Thoracic aorta (tissue), 2 donors: ENCODE results near the gene THRSP. TPM values are rescaled to one million over a fixed set of nuclear protein-coding genes. Genes with fewer than 3 reads are reported as not detected.

ENCODE experiments used
- ATAC-seq: fragments of 150-250 bp; one replicate; pipeline ENCODE4 v1.8.0; 2017; ENCODE audit warnings: low read depth; ENCODE audit not compliant: insufficient number of reproducible peaks, low FRiP score
- DNase-seq: peaks from one replicate; pipeline ENCODE4 v3.0.0-alpha.2; 2020; ENCODE audit warnings: low spot score
- H3K27ac ChIP-seq, 2 donors: fragments of 200-600 bp; sonication (generic); 1 replicate in 1 of 2; 2 replicates in 1 of 2; pipeline ENCODE4 v1.5.1; 2016; ENCODE audit warnings: mild to moderate bottlenecking in 2 of 2, moderate library complexity in 2 of 2
- H3K27me3 ChIP-seq: fragments of 200-600 bp; sonication (generic); replicated peaks from 2 replicates; pipeline ENCODE4 v1.6.0; 2016; ENCODE audit warnings: mild to moderate bottlenecking; ENCODE audit not compliant: insufficient read depth
- H3K36me3 ChIP-seq: fragments of 200-600 bp; sonication (generic); one replicate; pipeline ENCODE4 v1.5.1; 2016
- H3K4me1 ChIP-seq, 2 donors: fragments of 200-600 bp; sonication (generic); 1 replicate in 1 of 2; 2 replicates in 1 of 2; pipeline versions ENCODE4 v1.5.1 to v1.6.0; 2016; ENCODE audit warnings: low read depth in 2 of 2, mild to moderate bottlenecking in 1 of 2; ENCODE audit not compliant: control insufficient read depth in 1 of 2
- H3K4me3 ChIP-seq: fragments of 200-600 bp; sonication (generic); 2 replicates; pipeline ENCODE4 v1.5.1; 2016; ENCODE audit warnings: mild to moderate bottlenecking
- H3K9me3 ChIP-seq: fragments of 200-600 bp; sonication (generic); 2 replicates; pipeline ENCODE4 v1.5.1; 2016
- CTCF ChIP-seq: fragments of 200-600 bp; sonication (generic); IDR thresholded peaks from one replicate; pipeline ENCODE4 v1.5.1; 2019; ENCODE audit warnings: antibody characterized with exemption
- total RNA-seq, 2 donors: library from RNA; depleted of rRNA; stranded (reverse); fragments of >200 nt; gene quantifications; one replicate each; pipeline versions ENCODE4 v1.1.0 to v1.2.3, GENCODE V29; 2016

The THRSP gene
- total RNA-seq, 2 donors from 2014 or later = 0.56 TPM; not detected in 1

- DNase-seq (no peak), ATAC-seq (no peak)
- TF ChIP-seq CTCF = no peak
- Histone ChIP-seq H3K9me3 (no peaks in the 10 kb centered on the region), H3K4me3 (no peak overlapping the region), H3K27me3 (no peaks in the 10 kb centered on the region), H3K4me1 (peaks cover 0 to 8% of the 10 kb centered on the region in 2 donors), H3K27ac (no peak overlapping the region), H3K36me3 (peaks cover 21% of the 10 kb centered on the region)
Observed at GRCh38 chr11:78067704-78068103, 4.0 kb downstream of the THRSP start.

- DNase-seq (no peak), ATAC-seq (no peak)
- H3K9me3 ChIP-seq = no peaks in the 10 kb centered on the region
- H3K4me1 ChIP-seq = no peaks in the 10 kb centered on the region
- H3K27ac ChIP-seq = no peak overlapping the region
- no peak for TF ChIP-seq CTCF
- H3K4me3 ChIP-seq = no peak overlapping the region
- H3K36me3 ChIP-seq = peaks cover 21% of the 10 kb centered on the region
- H3K27me3 ChIP-seq = no peaks in the 10 kb centered on the region
Observed at GRCh38 chr11:78069465-78069864, 5.8 kb downstream of the THRSP start.

GRCh38 chr11:78070621-78071020, 7.0 kb downstream of the THRSP start:
- Histone ChIP-seq H3K4me3 (no peak overlapping the region), H3K27ac (no peak overlapping the region), H3K9me3 (no peaks in the 10 kb centered on the region), H3K27me3 (no peaks in the 10 kb centered on the region), H3K4me1 (peaks cover 0 to 3% of the 10 kb centered on the region in 2 donors), H3K36me3 (peaks cover 21% of the 10 kb centered on the region)
- no peak for ATAC-seq
- TF ChIP-seq CTCF = no peak
- no peak for DNase-seq

GRCh38 chr11:78071717-78072116, 8.1 kb downstream of the THRSP start:
- H3K36me3 ChIP-seq = peaks cover 21% of the 10 kb centered on the region
- no peak overlapping the region for H3K27ac ChIP-seq
- peaks cover under 1 to 14% of the 10 kb centered on the region in 2 donors for H3K4me1 ChIP-seq
- no peaks in the 10 kb centered on the region for H3K27me3 ChIP-seq
- no peak overlapping the region for H3K4me3 ChIP-seq
- no peak for TF ChIP-seq CTCF
- ATAC-seq (no peak), DNase-seq (no peak)
- H3K9me3 ChIP-seq = no peaks in the 10 kb centered on the region

GRCh38 chr11:78072455-78072854, 8.8 kb downstream of the THRSP start:
- ATAC-seq = no peak
- peaks cover 21% of the 10 kb centered on the region for H3K36me3 ChIP-seq

More at GRCh38 chr11:78072455-78072854, 8.8 kb downstream of the THRSP start:
- Histone ChIP-seq H3K9me3 (no peaks in the 10 kb centered on the region), H3K4me1 (peaks cover 8 to 22% of the 10 kb centered on the region in 2 donors), H3K27ac (no peak overlapping the region), H3K4me3 (no peak overlapping the region), H3K27me3 (no peaks in the 10 kb centered on the region)
- no peak for TF ChIP-seq CTCF
- DNase-seq = no peak
